Ectodermal cell (in vitro differentiated cells): ENCODE measurements around the gene HIGD2A.
A peak's percentile ranks its signal among the peaks of the same experiment; 100 is the strongest.

Experiments used
- H3K27ac ChIP-seq: 2 replicates; pipeline ENCODE4 v1.7.0; 2013; ENCODE audit warnings: mild to moderate bottlenecking, low read depth, low read length; ENCODE audit not compliant: insufficient read depth, poor library complexity, severe bottlenecking
- H3K27me3 ChIP-seq: 2 replicates; pipeline ENCODE4 v1.7.0; 2013; ENCODE audit warnings: mild to moderate bottlenecking, low read length; ENCODE audit not compliant: insufficient read depth, control insufficient read depth, poor library complexity, severe bottlenecking
- H3K36me3 ChIP-seq: one replicate; pipeline ENCODE4 v1.7.0; 2013; ENCODE audit warnings: low read length; ENCODE audit not compliant: control insufficient read depth, insufficient read depth
- H3K4me1 ChIP-seq: one replicate; pipeline ENCODE4 v1.7.0; 2013; ENCODE audit warnings: low read length; ENCODE audit not compliant: control insufficient read depth, insufficient read depth
- H3K4me3 ChIP-seq: 2 replicates; pipeline ENCODE4 v1.7.0; 2013; ENCODE audit warnings: low read depth, low read length, control low read depth; ENCODE audit not compliant: insufficient read depth
- H3K9me3 ChIP-seq: 2 replicates; pipeline ENCODE4 v1.7.0; 2013; ENCODE audit warnings: mild to moderate bottlenecking, low read length, moderate library complexity; ENCODE audit not compliant: control insufficient read depth
- WGBS, 2 experiments: methylation state at CpG; one replicate each; pipeline ENCODE4 v1.1.7; 2013; ENCODE audit warnings: missing lambda C conversion rate in 2 of 2; 5-methylcytosine and 5-hydroxymethylcytosine counted together

Gene HIGD2A

GRCh38 chr5:176384366-176384930, 4.1 kb upstream of the HIGD2A start:
- Histone ChIP-seq H3K9me3 (no peaks in the 10 kb centered on the region), H3K4me3 (no peak overlapping the region), H3K27me3 (no peaks in the 10 kb centered on the region), H3K4me1 (peaks cover 6% of the 10 kb centered on the region), H3K36me3 (peaks cover 13% of the 10 kb centered on the region), H3K27ac (no peak overlapping the region)
- whole genome bisulfite sequencing, 2 experiments = 93 to 94% methylated on average over 8 of the region's 8 CpGs

DNA sequence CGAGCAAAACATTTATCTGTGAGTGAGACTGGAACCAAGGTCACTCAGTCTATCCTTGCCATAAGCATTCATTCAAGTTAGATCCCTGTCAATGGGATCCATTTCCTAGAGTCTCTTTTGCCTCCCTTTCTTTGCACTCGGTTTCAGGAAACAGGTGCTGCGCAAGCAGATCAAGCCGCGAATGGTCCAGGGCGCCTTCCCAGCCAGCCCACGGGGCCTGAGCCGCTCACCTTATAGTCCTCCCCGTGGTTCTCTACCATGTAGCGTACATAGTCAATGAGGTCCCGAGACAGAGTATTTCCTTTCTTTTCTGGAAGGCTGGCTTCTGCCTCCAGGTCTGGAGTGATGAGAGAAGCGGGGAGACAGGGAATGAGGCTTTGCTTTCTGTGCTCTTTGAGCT, 3.6 kb upstream of the HIGD2A start:
- Histone ChIP-seq H3K27me3 (no peaks in the 10 kb centered on the region), H3K9me3 (no peaks in the 10 kb centered on the region), H3K36me3 (peaks cover 13% of the 10 kb centered on the region), H3K4me3 (no peak overlapping the region), H3K4me1 (peaks cover 6% of the 10 kb centered on the region), H3K27ac (no peak overlapping the region)
- WGBS, 2 experiments = 93 to 95% methylated on average over 12 of the region's 12 CpGs

- WGBS, 2 experiments = 100% methylated on average over 1 of the region's 1 CpG
- peaks cover 6% of the 10 kb centered on the region for H3K4me1 ChIP-seq
These were observed 2.1 kb upstream of the HIGD2A start for GRCh38 chr5:176386491-176386890.

DNA sequence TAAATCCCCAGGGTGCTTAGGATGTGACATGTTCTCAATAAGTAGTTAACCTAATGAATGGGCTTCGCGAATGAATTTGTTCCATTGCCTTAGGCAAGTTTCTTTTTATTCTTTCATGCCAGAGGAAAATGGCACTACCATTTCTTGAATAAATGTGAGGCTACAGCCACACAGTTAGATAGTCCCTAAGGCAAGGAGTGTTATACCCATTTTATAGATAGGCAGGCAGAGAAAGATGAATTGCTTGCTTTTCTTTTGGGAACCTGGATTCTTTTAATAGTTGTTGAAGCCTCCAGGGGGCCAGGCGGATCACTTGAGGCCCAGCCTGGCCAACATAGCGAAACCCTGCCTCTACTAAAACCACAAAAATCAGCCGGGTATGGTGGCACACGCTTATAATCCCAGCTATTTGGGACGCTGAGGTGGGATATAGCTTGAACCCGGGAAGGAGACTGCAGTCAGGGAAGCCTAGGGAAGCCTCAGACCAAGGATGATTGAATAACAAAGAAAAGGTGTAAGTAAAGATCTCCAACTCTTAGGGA, 1.1 kb upstream of the HIGD2A start:
- 38 to 40% methylated on average over 8 of the region's 8 CpGs for WGBS, 2 experiments
- H3K9me3 ChIP-seq = no peaks in the 10 kb centered on the region
- peaks cover 6% of the 10 kb centered on the region for H3K4me1 ChIP-seq
- H3K4me3 ChIP-seq = peak overlapping the region; percentile 97
- peaks cover 13% of the 10 kb centered on the region for H3K36me3 ChIP-seq
- no peaks in the 10 kb centered on the region for H3K27me3 ChIP-seq
- no peak overlapping the region for H3K27ac ChIP-seq

More at GRCh38 chr5:176386491-176386890, 2.1 kb upstream of the HIGD2A start:
- Histone ChIP-seq H3K27me3 (no peaks in the 10 kb centered on the region), H3K4me3 (no peak overlapping the region), H3K9me3 (no peaks in the 10 kb centered on the region), H3K27ac (no peak overlapping the region), H3K36me3 (peaks cover 13% of the 10 kb centered on the region)

DNA sequence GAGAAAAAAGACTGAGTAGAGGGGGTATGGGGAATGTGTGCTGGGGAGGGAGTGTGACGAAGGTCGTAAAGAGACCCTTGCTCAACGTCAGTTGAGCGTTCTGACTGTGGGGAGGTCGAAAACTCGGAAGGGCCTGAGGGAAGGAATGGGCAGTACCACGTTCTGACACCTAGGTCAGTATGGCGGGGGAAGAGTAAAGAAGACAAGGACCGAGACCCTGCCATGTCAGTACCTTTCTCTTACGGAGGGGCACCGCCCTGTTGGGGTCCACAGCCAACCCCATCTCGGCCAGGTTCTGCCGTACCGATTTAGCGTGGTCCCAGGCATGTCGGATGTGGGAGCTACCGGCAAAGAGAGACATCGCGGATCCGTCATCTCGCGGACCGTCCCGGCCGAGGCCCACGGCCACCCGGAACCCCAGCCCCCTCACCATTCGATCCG, 528 bp upstream of the HIGD2A start:
- WGBS, 2 experiments = 1% methylated on average over 29 of the region's 29 CpGs
- peaks cover 6% of the 10 kb centered on the region for H3K4me1 ChIP-seq
- peak overlapping the region; percentile 33 for H3K27ac ChIP-seq
- H3K36me3 ChIP-seq = peaks cover 13% of the 10 kb centered on the region
- no peaks in the 10 kb centered on the region for H3K9me3 ChIP-seq
- H3K4me3 ChIP-seq = peak overlapping the region; percentile 97
- H3K27me3 ChIP-seq = no peaks in the 10 kb centered on the region

DNA sequence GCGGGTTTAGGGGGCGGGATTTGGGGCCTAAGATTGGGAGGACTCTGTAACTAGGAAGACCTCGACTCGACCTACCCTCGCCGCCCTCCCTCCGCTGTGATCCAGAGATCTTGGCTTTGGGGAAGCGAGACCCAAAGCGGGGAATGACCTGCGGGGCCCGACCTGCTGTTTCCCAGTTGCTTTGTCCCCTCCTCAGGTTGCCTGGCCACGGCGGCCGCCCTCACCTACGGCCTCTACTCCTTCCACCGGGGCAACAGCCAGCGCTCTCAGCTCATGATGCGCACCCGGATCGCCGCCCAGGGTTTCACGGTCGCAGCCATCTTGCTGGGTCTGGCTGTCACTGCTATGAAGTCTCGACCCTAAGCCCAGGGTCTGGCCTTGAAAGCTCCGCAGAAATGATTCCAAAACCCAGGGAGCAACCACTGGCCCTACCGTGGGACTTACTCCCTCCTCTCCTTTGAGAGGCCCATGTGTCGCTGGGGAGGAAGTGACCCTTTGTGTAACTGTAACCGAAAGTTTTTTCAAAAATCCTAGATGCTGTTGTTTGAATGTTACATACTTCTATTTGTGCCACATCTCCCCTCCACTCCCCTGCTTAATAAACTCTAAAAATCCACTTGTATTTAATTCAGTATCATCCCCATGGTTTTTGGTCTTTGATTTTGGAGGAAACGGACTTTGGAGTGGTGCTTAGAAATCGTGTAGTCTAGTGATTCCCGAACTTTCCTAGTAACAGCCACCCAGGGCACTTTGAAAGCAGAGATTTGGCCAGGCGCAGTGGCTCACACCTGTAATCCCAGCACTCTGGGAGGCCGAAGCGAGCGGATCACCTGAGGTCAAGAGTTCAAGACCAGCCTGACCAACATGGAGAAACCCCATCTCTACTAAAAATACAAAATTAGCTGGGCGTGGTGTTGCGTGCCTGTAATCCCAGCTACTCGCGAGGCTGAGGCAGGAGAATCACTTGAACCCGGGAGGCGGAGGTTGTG, 878 bp downstream of the HIGD2A start:
- H3K9me3 ChIP-seq = no peaks in the 10 kb centered on the region
- H3K4me1 ChIP-seq = peaks cover 6% of the 10 kb centered on the region
- 30% methylated on average over 40 of the region's 41 CpGs for WGBS, 2 experiments
- peak overlapping the region; percentile 97 for H3K4me3 ChIP-seq
- H3K36me3 ChIP-seq = peaks cover 11% of the 10 kb centered on the region
- H3K27me3 ChIP-seq = no peaks in the 10 kb centered on the region
- peak overlapping the region; percentile 97 for H3K27ac ChIP-seq

- no peaks in the 10 kb centered on the region for H3K27me3 ChIP-seq
- H3K4me3 ChIP-seq = no peak overlapping the region
- H3K36me3 ChIP-seq = no peaks in the 10 kb centered on the region
- H3K4me1 ChIP-seq = peaks cover 6% of the 10 kb centered on the region
- H3K9me3 ChIP-seq = no peaks in the 10 kb centered on the region
- 91% methylated on average over 4 of the region's 4 CpGs for WGBS, 2 experiments
- H3K27ac ChIP-seq = no peak overlapping the region
These were observed 2.9 kb downstream of the HIGD2A start for GRCh38 chr5:176391479-176391878.

GRCh38 chr5:176391999-176392398, 3.4 kb downstream of the HIGD2A start:
- Histone ChIP-seq H3K36me3 (no peaks in the 10 kb centered on the region), H3K4me1 (peaks cover 6% of the 10 kb centered on the region), H3K27ac (no peak overlapping the region), H3K9me3 (no peaks in the 10 kb centered on the region), H3K4me3 (no peak overlapping the region), H3K27me3 (no peaks in the 10 kb centered on the region)
- WGBS, 2 experiments = 91 to 97% methylated on average over 3 to 4 of the region's 4 CpGs

GRCh38 chr5:176392526-176392925, 4.0 kb downstream of the HIGD2A start:
- H3K4me1 ChIP-seq = peaks cover 3% of the 10 kb centered on the region
- 93 to 95% methylated on average over 11 of the region's 11 CpGs for WGBS, 2 experiments
- H3K27me3 ChIP-seq = no peaks in the 10 kb centered on the region
- no peak overlapping the region for H3K27ac ChIP-seq
- H3K4me3 ChIP-seq = no peak overlapping the region
- H3K36me3 ChIP-seq = no peaks in the 10 kb centered on the region
- no peaks in the 10 kb centered on the region for H3K9me3 ChIP-seq

DNA sequence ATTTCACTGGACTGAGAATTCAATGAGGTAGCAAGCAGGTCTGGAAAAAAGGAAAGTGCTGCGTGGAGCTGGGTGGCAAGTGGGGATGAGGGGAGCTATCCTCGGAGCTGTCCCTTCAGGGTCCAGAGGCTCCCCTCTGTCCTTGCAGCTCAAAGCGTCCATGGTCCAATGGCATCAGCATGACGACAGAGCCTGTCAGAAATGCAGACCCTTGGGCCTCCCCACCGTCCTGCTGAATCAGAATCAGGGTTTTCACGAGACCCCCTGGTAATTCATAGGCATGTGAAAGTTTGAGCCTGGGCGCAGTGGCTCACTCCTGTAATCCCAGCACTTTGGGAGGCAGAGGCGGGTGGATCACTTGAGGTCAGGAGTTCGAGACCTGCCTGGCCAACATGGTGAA, 5.5 kb downstream of the HIGD2A start:
- no peak overlapping the region for H3K4me3 ChIP-seq
- no peaks in the 10 kb centered on the region for H3K27me3 ChIP-seq
- no peaks in the 10 kb centered on the region for H3K4me1 ChIP-seq
- WGBS, 2 experiments = 92 to 94% methylated on average over 9 of the region's 9 CpGs
- H3K9me3 ChIP-seq = no peaks in the 10 kb centered on the region
- no peak overlapping the region for H3K27ac ChIP-seq
- H3K36me3 ChIP-seq = no peaks in the 10 kb centered on the region
